GM18499 (cell line): ENCODE results near the gene JUND.
A peak's percentile ranks its signal among the peaks of the same experiment; 100 is the strongest.

Experiments used
- ATAC-seq: cut with Tn5 transposase; IDR thresholded peaks from one replicate; pipeline ENCODE4 v1.9.1; 2021; ENCODE audit warnings: moderate number of reproducible peaks; ENCODE audit not compliant: insufficient read depth, unreplicated experiment

The JUND gene

GRCh38 chr19:18291590-18292461, 10.4 kb upstream of the JUND start:
- no peak for ATAC-seq

- ATAC-seq, result no peak
Measured at GRCh38 chr19:18291019-18291524, 9.7 kb upstream of the JUND start.

- no peak for ATAC-seq
Measured at GRCh38 chr19:18290302-18291018, 9.0 kb upstream of the JUND start.

GRCh38 chr19:18289471-18290301, 8.3 kb upstream of the JUND start:
- ATAC-seq, result no peak

GRCh38 chr19:18287836-18288772, 6.7 kb upstream of the JUND start:
- no peak for ATAC-seq

GRCh38 chr19:18286973-18287635, 5.7 kb upstream of the JUND start:
- no peak for ATAC-seq

GRCh38 chr19:18284712-18285360, 3.4 kb upstream of the JUND start:
- ATAC-seq, result no peak

GRCh38 chr19:18283338-18283737, 1.9 kb upstream of the JUND start:
- no peak for ATAC-seq

GRCh38 chr19:18282788-18283141, 1.3 kb upstream of the JUND start:
- no peak for ATAC-seq

- ATAC-seq, result peak; percentile 14
Measured at GRCh38 chr19:18282021-18282787, 782 bp upstream of the JUND start.

GRCh38 chr19:18280247-18281081, 958 bp downstream of the JUND start:
- no peak for ATAC-seq

GRCh38 chr19:18279516-18280246, 1.7 kb downstream of the JUND start:
- ATAC-seq, result no peak

GRCh38 chr19:18279266-18279515, 2.2 kb downstream of the JUND start:
- no peak for ATAC-seq

GRCh38 chr19:18278521-18279265, 2.7 kb downstream of the JUND start:
- ATAC-seq, result no peak

GRCh38 chr19:18274781-18275356, 6.6 kb downstream of the JUND start:
- no peak for ATAC-seq
